ENCODE results near the gene DOCK6.

The DOCK6 gene

GRCh38 chr19:11225172-11225571 lies 37.2 kb downstream of the DOCK6 start:
- DNase-seq (ENCODE audit: low spot score) = no peak

- no peak for DNase-seq (ENCODE audit: low spot score)
Observed at GRCh38 chr19:11224429-11224828, 37.9 kb downstream of the DOCK6 start.

GRCh38 chr19:11223200-11223599 lies 39.1 kb downstream of the DOCK6 start:
- DNase-seq (ENCODE audit: low spot score) = no peak

- DNase-seq (ENCODE audit: low spot score) = no peak
Observed at GRCh38 chr19:11221082-11221598, 41.2 kb downstream of the DOCK6 start.

GRCh38 chr19:11214387-11214786 lies 47.9 kb downstream of the DOCK6 start:
- DNase-seq (ENCODE audit: low spot score) = no peak

GRCh38 chr19:11210656-11210928 lies 51.7 kb downstream of the DOCK6 start:
- DNase-seq (ENCODE audit: low spot score) = no peak

GRCh38 chr19:11209839-11210655 lies 52.3 kb downstream of the DOCK6 start:
- DNase-seq (ENCODE audit: low spot score) = no peak

- no peak for DNase-seq (ENCODE audit: low spot score)
Observed at GRCh38 chr19:11208561-11209471, 53.5 kb downstream of the DOCK6 start.

GRCh38 chr19:11205939-11206570 lies 56.3 kb downstream of the DOCK6 start:
- DNase-seq (ENCODE audit: low spot score) = no peak

GRCh38 chr19:11204943-11205349 lies 57.4 kb downstream of the DOCK6 start:
- DNase-seq (ENCODE audit: low spot score) = no peak

GRCh38 chr19:11204076-11204602 lies 58.2 kb downstream of the DOCK6 start:
- DNase-seq (ENCODE audit: low spot score) = no peak

- DNase-seq (ENCODE audit: low spot score) = peak; percentile 34
Observed at GRCh38 chr19:11203194-11204075, 58.9 kb downstream of the DOCK6 start.

GRCh38 chr19:11202488-11203193 lies 59.7 kb downstream of the DOCK6 start:
- DNase-seq (ENCODE audit: low spot score) = no peak

GRCh38 chr19:11201791-11202190 lies 60.5 kb downstream of the DOCK6 start:
- no peak for DNase-seq (ENCODE audit: low spot score)

- DNase-seq (ENCODE audit: low spot score) = no peak
Observed at GRCh38 chr19:11200931-11201330, 61.4 kb downstream of the DOCK6 start.

- no peak for DNase-seq (ENCODE audit: low spot score)
Observed at GRCh38 chr19:11200015-11200574, 62.2 kb downstream of the DOCK6 start.

- no peak for DNase-seq (ENCODE audit: low spot score)
Observed at GRCh38 chr19:11199517-11199916, 62.8 kb downstream of the DOCK6 start.

- no peak for DNase-seq (ENCODE audit: low spot score)
Observed at GRCh38 chr19:11198769-11199424, 63.4 kb downstream of the DOCK6 start.

GRCh38 chr19:11198175-11198534 lies 64.2 kb downstream of the DOCK6 start:
- no peak for DNase-seq (ENCODE audit: low spot score)
